H1 (cell line): ENCODE data around the gene GABARAPL1. TPM values are rescaled to one million over a fixed set of nuclear protein-coding genes. Genes with fewer than 3 reads are reported as not detected.

ENCODE experiments used
- CTCF ChIA-PET: fragments of 300-600 bp; sonication (Branson Sonifier 250); formaldehyde crosslinking; loops from one replicate; lab custom pipeline; 2021; ENCODE audit not compliant: partially characterized antibody; lab: Charles Lee
- POLR2A ChIA-PET: fragments of 300-600 bp; sonication (Branson Sonifier 250); formaldehyde crosslinking; loops from one replicate; lab custom pipeline; 2021; ENCODE audit warnings: inconsistent platforms; ENCODE audit not compliant: partially characterized antibody; lab: Charles Lee
- DNase-seq, 2 experiments: peaks; one replicate each; pipeline versions ENCODE4 v3.0.0 to v3.0.0-alpha.2; 2010 to 2022; ENCODE audit warnings: low spot score in 2 of 2, low read depth in 1 of 2, mixed read lengths in 1 of 2
- FAIRE-seq: peaks from 2 replicates; lab custom pipeline; 2011; peaks lifted over from hg19 to GRCh38; lab: Jason Lieb, UNC
- H2AFZ ChIP-seq: 2 replicates; pipeline ENCODE4 v1.8.1; 2012; ENCODE audit warnings: low read length, inconsistent platforms
- H2AK5ac ChIP-seq: 2 replicates; pipeline ENCODE4 v1.6.1; 2013; ENCODE audit warnings: low read depth, low read length
- H2BK120ac ChIP-seq: replicated peaks from 2 replicates; pipeline ENCODE3; 2013; ENCODE audit warnings: low read depth, low read length, inconsistent platforms
- H2BK12ac ChIP-seq: 2 replicates; pipeline ENCODE4 v1.6.1; 2013; ENCODE audit warnings: low read depth, low read length
- H2BK15ac ChIP-seq: 2 replicates; pipeline ENCODE4 v1.6.1; 2013; ENCODE audit warnings: low read length
- H2BK20ac ChIP-seq: 2 replicates; pipeline ENCODE4 v1.6.1; 2013; ENCODE audit warnings: low read length
- H2BK5ac ChIP-seq: 2 replicates; pipeline ENCODE4 v1.6.1; 2013; ENCODE audit warnings: low read depth, low read length
- H3K14ac ChIP-seq: 2 replicates; pipeline ENCODE4 v1.6.1; 2013; ENCODE audit warnings: inconsistent platforms; ENCODE audit not compliant: insufficient read length
- H3K18ac ChIP-seq: 2 replicates; pipeline ENCODE4 v1.6.1; 2013; ENCODE audit warnings: low read length; ENCODE audit errors: extremely low read depth
- H3K23ac ChIP-seq: 2 replicates; pipeline ENCODE4 v1.6.1; 2013; ENCODE audit warnings: inconsistent platforms; ENCODE audit not compliant: insufficient read length
- H3K23me2 ChIP-seq: 2 replicates; pipeline ENCODE4 v1.6.1; 2013; ENCODE audit warnings: low read depth, low read length
- H3K27ac ChIP-seq: 2 replicates; pipeline ENCODE4 v1.6.1; 2011; ENCODE audit warnings: low read depth, low read length, inconsistent platforms
- H3K27me3 ChIP-seq, 4 experiments: replicated peaks in 1 of 4; 1 replicate in 1 of 4; 2 replicates in 3 of 4; pipeline versions ENCODE4 v1.6.1 to v1.8.1; 2011 to 2013; ENCODE audit warnings: low read length in 3 of 4, mild to moderate bottlenecking in 3 of 4, inconsistent platforms in 2 of 4, mixed read lengths in 2 of 4, moderate library complexity in 1 of 4; ENCODE audit not compliant: control insufficient read depth in 3 of 4, insufficient read depth in 3 of 4; ENCODE audit errors: extremely low read depth in 1 of 4
- H3K36me3 ChIP-seq, 4 experiments: 2 replicates each; pipeline versions ENCODE4 v1.6.1 to v1.8.1; 2011 to 2013; ENCODE audit warnings: mild to moderate bottlenecking in 4 of 4, low read length in 3 of 4, moderate library complexity in 2 of 4, control low read depth in 1 of 4, inconsistent platforms in 1 of 4; ENCODE audit not compliant: insufficient read depth in 4 of 4, control insufficient read depth in 2 of 4
- H3K4ac ChIP-seq: replicated peaks from 2 replicates; pipeline ENCODE3; 2013; ENCODE audit warnings: low read length, low read depth, mixed read lengths, inconsistent platforms; ENCODE audit not compliant: insufficient read length
- H3K4me1 ChIP-seq, 4 experiments: replicated peaks in 1 of 4; 1 replicate in 1 of 4; 2 replicates in 3 of 4; pipeline versions ENCODE4 v1.6.1 to v1.8.1; 2011 to 2013; ENCODE audit warnings: low read length in 3 of 4, inconsistent platforms in 2 of 4, mixed read lengths in 1 of 4; ENCODE audit not compliant: insufficient read depth in 4 of 4, control insufficient read depth in 3 of 4
- H3K4me2 ChIP-seq, 2 experiments: 2 replicates each; pipeline versions ENCODE4 v1.6.1 to v1.8.1; 2011 to 2013; ENCODE audit warnings: low read depth in 2 of 2, low read length in 2 of 2, control low read depth in 1 of 2, inconsistent platforms in 1 of 2, mild to moderate bottlenecking in 1 of 2; ENCODE audit not compliant: insufficient read depth in 1 of 2
- H3K4me3 ChIP-seq, 4 experiments: fragments of 200-600, 300-600 bp in 1 of 4; sonication (generic), shearing (Covaris generic), sonication (Bioruptor Twin) in 1 of 4; 2 replicates each; pipeline versions ENCODE4 v1.5.1 to v1.8.1; 2011 to 2016; ENCODE audit warnings: low read length in 4 of 4, low read depth in 3 of 4, control low read depth in 2 of 4, inconsistent platforms in 2 of 4, mild to moderate bottlenecking in 2 of 4, mixed read lengths in 1 of 4, moderate library complexity in 1 of 4; ENCODE audit not compliant: insufficient read depth in 2 of 4; ENCODE audit errors: extremely low read depth in 1 of 4
- H3K56ac ChIP-seq: replicated peaks from 2 replicates; pipeline ENCODE3; 2013; ENCODE audit warnings: low read depth, mild to moderate bottlenecking, mixed read lengths, low read length, inconsistent platforms; ENCODE audit not compliant: insufficient read length
- H3K79me1 ChIP-seq: 2 replicates; pipeline ENCODE4 v1.6.1; 2013; ENCODE audit warnings: low read depth, low read length, control low read depth
- H3K79me2 ChIP-seq, 2 experiments: 2 replicates each; pipeline versions ENCODE4 v1.6.1 to v1.8.1; 2012 to 2013; ENCODE audit warnings: low read length in 2 of 2, mild to moderate bottlenecking in 2 of 2, inconsistent platforms in 1 of 2; ENCODE audit not compliant: insufficient read depth in 2 of 2, control insufficient read depth in 1 of 2
- H3K9ac ChIP-seq, 4 experiments: replicated peaks in 1 of 4; 1 replicate in 1 of 4; 2 replicates in 3 of 4; pipeline versions ENCODE4 v1.6.1 to v1.8.1; 2011 to 2013; ENCODE audit warnings: low read depth in 3 of 4, low read length in 3 of 4, control low read depth in 2 of 4, mild to moderate bottlenecking in 2 of 4, moderate library complexity in 2 of 4, inconsistent platforms in 1 of 4; ENCODE audit errors: extremely low read depth in 1 of 4
- H3K9me3 ChIP-seq, 2 experiments: 2 replicates each; pipeline versions ENCODE4 v1.6.1 to v1.8.1; 2012 to 2013; ENCODE audit warnings: mild to moderate bottlenecking in 2 of 2, moderate library complexity in 2 of 2, control low read depth in 1 of 2, inconsistent platforms in 1 of 2, low read depth in 1 of 2, low read length in 1 of 2, mixed read lengths in 1 of 2; ENCODE audit not compliant: insufficient read depth in 2 of 2
- H4K20me1 ChIP-seq, 2 experiments: replicated peaks in 1 of 2; 2 replicates each; pipeline versions ENCODE3 to v1.8.1; 2011 to 2013; ENCODE audit warnings: inconsistent platforms in 2 of 2, low read length in 2 of 2, mild to moderate bottlenecking in 1 of 2; ENCODE audit not compliant: insufficient read depth in 2 of 2, control insufficient read depth in 1 of 2
- H4K5ac ChIP-seq: 2 replicates; pipeline ENCODE4 v1.6.1; 2013; ENCODE audit warnings: low read length, low read depth, mixed read lengths, inconsistent platforms; ENCODE audit not compliant: insufficient read length
- H4K8ac ChIP-seq: 2 replicates; pipeline ENCODE4 v1.8.0; 2013; ENCODE audit warnings: mild to moderate bottlenecking, moderate library complexity, low read length, inconsistent platforms; ENCODE audit not compliant: insufficient read depth; ENCODE audit errors: extremely low read depth
- H4K91ac ChIP-seq: replicated peaks from 2 replicates; pipeline ENCODE3; 2013; ENCODE audit warnings: low read length, mixed read lengths, inconsistent platforms; ENCODE audit not compliant: insufficient read length
- BACH1 ChIP-seq: IDR thresholded peaks from 2 replicates; pipeline ENCODE4 v1.6.1; 2012; ENCODE audit warnings: low read length, improper control_type of control experiment
- CHD2 ChIP-seq: IDR thresholded peaks from 2 replicates; pipeline ENCODE4 v1.6.1; 2012; ENCODE audit warnings: low read length, improper control_type of control experiment
- CREB1 ChIP-seq: IDR thresholded peaks from 2 replicates; pipeline ENCODE4 v1.6.1; 2012; ENCODE audit warnings: inconsistent platforms
- KDM1A ChIP-seq: fragments of 200-600, 300-600 bp; sonication (generic); IDR thresholded peaks from 2 replicates; pipeline ENCODE4 v1.7.1; 2016; ENCODE audit warnings: mild to moderate bottlenecking, low read length, borderline replicate concordance
- MAX ChIP-seq: IDR thresholded peaks from 2 replicates; pipeline ENCODE4 v1.6.1; 2012; ENCODE audit warnings: inconsistent platforms
- RBBP5 ChIP-seq: IDR thresholded peaks from 2 replicates; pipeline ENCODE4 v1.7.1; 2012; ENCODE audit warnings: low read depth, mild to moderate bottlenecking, inconsistent platforms, low read length, moderate library complexity, borderline replicate concordance
- WGBS, 2 experiments: shearing (Covaris generic) in 1 of 2; methylation state at CpG; one replicate each; pipeline versions ENCODE4 v1.1.6 to v1.1.7; 2013 to 2015; ENCODE audit warnings: low lambda C conversion rate in 2 of 2, mixed read lengths in 2 of 2, inconsistent platforms in 1 of 2, low coverage in 1 of 2, missing lambda C conversion rate in 1 of 2; ENCODE audit not compliant: insufficient replicate concordance in 2 of 2, insufficient coverage in 1 of 2, insufficient read length in 1 of 2; ENCODE audit errors: extremely low coverage in 1 of 2, missing lambda C conversion rate in 1 of 2; 5-methylcytosine and 5-hydroxymethylcytosine counted together
- polyA plus RNA-seq, 7 experiments: library from polyadenylated mRNA; depleted of rRNA in 3 of 7; stranded (reverse) in 5 of 7; unstranded in 2 of 7; fragments of >200 nt in 5 of 7; fragments of 200-250 nt in 2 of 7; gene quantifications; 1 replicate in 5 of 7; 2 replicates in 1 of 7; 4 replicates in 1 of 7; pipeline versions ENCODE4 v1.2.1 to v1.2.3, GENCODE V29; 2011 to 2013; ENCODE audit warnings: missing spikeins in 2 of 7, mixed read lengths in 2 of 7
- total RNA-seq: library from RNA; stranded (reverse); fragmentation: NEBNext Ultra II Directional; extraction: Animal tissue kit (Norgen Biotek cat#: 25700); gene quantifications from 2 replicates; pipeline ENCODE4 v1.2.1, GENCODE V29; 2021

The GABARAPL1 gene
- total and polyA plus RNA-seq, 2 of the 8 experiments (the other 6 are each of a cell fraction or from before 2014, with no cell fraction given): 56.1 to 87.9 TPM

DNA sequence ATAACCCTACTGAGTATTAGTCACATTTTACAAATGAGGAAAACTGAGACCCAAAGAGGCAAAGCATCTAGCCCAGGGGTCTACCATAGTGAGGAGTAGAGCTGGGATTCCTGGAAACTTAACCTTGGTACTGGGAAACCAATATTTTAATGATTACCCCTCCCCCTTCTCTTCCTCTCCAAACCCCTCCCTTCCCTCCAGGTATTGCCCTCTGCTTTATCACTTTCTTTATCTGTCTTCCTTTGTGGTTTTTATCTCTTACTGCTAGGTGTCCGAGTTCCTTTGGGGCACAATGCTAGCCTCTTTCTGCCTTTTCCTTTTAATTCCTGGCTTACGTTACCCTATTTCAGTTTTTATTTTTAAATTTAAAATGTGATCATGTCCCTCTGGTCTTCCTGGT is 2.8 kb downstream of the GABARAPL1 start:
- Histone ChIP-seq H3K18ac (no peak overlapping the region), H3K4me3 (peak overlapping the region in 1 of 4 experiments; percentile 97; a peak in 1 of 8 replicates), H3K79me2 (peaks cover 0 to 38% of the 10 kb centered on the region in 2 experiments; a peak in 3 of 4 replicates), H3K27ac (no peak overlapping the region), H4K20me1 (no peaks in the 10 kb centered on the region), H3K4me2 (peak overlapping the region; percentile 72 to 94), H3K79me1 (peaks cover 2% of the 10 kb centered on the region; the same call in 1 of the 2 replicates), H3K9me3 (no peaks in the 10 kb centered on the region), H2AFZ (no peak overlapping the region), H2BK5ac (no peak overlapping the region), H3K56ac (no peak overlapping the region), H2BK120ac (no peak overlapping the region), H2BK15ac (no peak overlapping the region), H3K23me2 (peaks cover 8% of the 10 kb centered on the region), H2AK5ac (no peak overlapping the region), H2BK12ac (no peak overlapping the region), H4K5ac (no peak overlapping the region), H3K23ac (no peak overlapping the region), H3K9ac (no peak overlapping the region), H4K8ac (no peak overlapping the region), H3K4ac (no peak overlapping the region), H4K91ac (no peak overlapping the region), H3K27me3 (no peaks in the 10 kb centered on the region), H3K36me3 (peaks cover 2 to 14% (median 9%) of the 10 kb centered on the region in 4 experiments; a peak in 7 of 8 replicates), H3K4me1 (peaks cover 0 to 10% (median 3%) of the 10 kb centered on the region in 4 experiments; a peak in 5 of 7 replicates), H2BK20ac (no peak overlapping the region), H3K14ac (no peak overlapping the region)
- WGBS, 2 experiments: 61% methylated on average over 2 of the region's 2 CpGs; no CpG with 5 or more reads in 1 of the 2 experiments
- ChIA-PET POLR2A (interaction anchor here (1.2 to 2.0 kb wide), 2 partner anchors 8 to 503 kb away, joined by 3 to 13 read pairs; no protein-coding TSS in a partner anchor), CTCF (interaction anchor here (1.5 kb wide), 1 partner anchor 62 kb away, joined by 7 read pairs; no protein-coding TSS in a partner anchor)
- DNase-seq (no peak), FAIRE-seq (no peak)
- TF ChIP-seq CREB1 (no peak), MAX (no peak), RBBP5 (no peak), CHD2 (no peak), BACH1 (no peak), KDM1A (no peak)
